SK-N-SH treated with all-trans-retinoic acid at 6 μM for 48 hours (cell line): ENCODE data around the gene MAP10.

ENCODE experiments used
- ATAC-seq: fragments of 200-7000 bp; cut with Tn5 transposase; 3 replicates; pipeline ENCODE4 v1.9.1; 2020; ENCODE audit warnings: mild to moderate bottlenecking, moderate library complexity
- ARNTL ChIP-seq: fragments of 450-650 bp; formaldehyde crosslinking; IDR thresholded peaks from 2 replicates; pipeline ENCODE4 v1.5.0; 2020; ENCODE audit warnings: low read depth, mild to moderate bottlenecking, moderate library complexity, borderline replicate concordance
- BACH2 ChIP-seq: fragments of 250-450 bp; sonication (Bioruptor Pico); IDR thresholded peaks from 2 replicates; pipeline ENCODE4 v1.9.0; 2021; ENCODE audit warnings: mild to moderate bottlenecking, borderline replicate concordance
- CREB5 ChIP-seq: fragments of 250-450 bp; sonication (Bioruptor Pico); IDR thresholded peaks from 2 replicates; pipeline ENCODE4 v1.5.1; 2020; ENCODE audit warnings: low read depth, mild to moderate bottlenecking, moderate library complexity
- CSDC2 ChIP-seq: fragments of 250-450 bp; sonication (Bioruptor Pico); IDR thresholded peaks from 2 replicates; pipeline ENCODE4 v1.5.0; 2020; ENCODE audit warnings: mild to moderate bottlenecking, moderate library complexity
- CSRNP3 ChIP-seq: fragments of 250-450 bp; sonication (Bioruptor Pico); IDR thresholded peaks from 2 replicates; pipeline ENCODE4 v1.5.1; 2021; ENCODE audit warnings: mild to moderate bottlenecking, moderate library complexity
- ESRRG ChIP-seq: fragments of 250-450 bp; sonication (Bioruptor Pico); IDR thresholded peaks from 2 replicates; pipeline ENCODE4 v1.6.1; 2021; ENCODE audit warnings: mild to moderate bottlenecking
- GLIS3 ChIP-seq: fragments of 250-450 bp; sonication (Bioruptor Pico); IDR thresholded peaks from 2 replicates; pipeline ENCODE4 v1.5.0; 2020; ENCODE audit warnings: mild to moderate bottlenecking, moderate library complexity
- ISL1 ChIP-seq: fragments of 250-450 bp; sonication (Bioruptor Pico); IDR thresholded peaks from 2 replicates; pipeline ENCODE4 v2.1.2; 2022; ENCODE audit warnings: mild to moderate bottlenecking, moderate library complexity
- PATZ1 ChIP-seq: fragments of 250-450 bp; sonication (Bioruptor Pico); IDR thresholded peaks from 2 replicates; pipeline ENCODE4 v1.8.0; 2020; ENCODE audit warnings: mild to moderate bottlenecking, moderate library complexity, borderline replicate concordance
- POU6F1 ChIP-seq: fragments of 250-450 bp; sonication (Bioruptor Pico); IDR thresholded peaks from 2 replicates; pipeline ENCODE4 v1.8.0; 2021; ENCODE audit warnings: low read depth, mild to moderate bottlenecking, moderate library complexity, borderline replicate concordance
- PPARA ChIP-seq: fragments of 250-450 bp; sonication (Bioruptor Pico); IDR thresholded peaks from 2 replicates; pipeline ENCODE4 v1.5.0; 2020; ENCODE audit warnings: mild to moderate bottlenecking, borderline replicate concordance
- RARB ChIP-seq: fragments of 250-450 bp; sonication (Bioruptor Pico); IDR thresholded peaks from 2 replicates; pipeline ENCODE4 v1.8.0; 2021; ENCODE audit warnings: mild to moderate bottlenecking, moderate library complexity
- SNAI2 ChIP-seq: fragments of 250-450 bp; sonication (Bioruptor Pico); IDR thresholded peaks from 2 replicates; pipeline ENCODE4 v1.5.0; 2020; ENCODE audit warnings: mild to moderate bottlenecking, moderate library complexity
- TCF4 ChIP-seq: fragments of 250-450 bp; sonication (Bioruptor Pico); IDR thresholded peaks from 2 replicates; pipeline ENCODE4 v1.8.0; 2021; ENCODE audit warnings: mild to moderate bottlenecking, moderate library complexity, borderline replicate concordance
- TOX ChIP-seq: fragments of 250-450 bp; sonication (Bioruptor Pico); IDR thresholded peaks from 2 replicates; pipeline ENCODE4 v1.8.0; 2021; ENCODE audit warnings: mild to moderate bottlenecking, moderate library complexity, borderline replicate concordance
- TSHZ2 ChIP-seq: fragments of 250-450 bp; sonication (Bioruptor Pico); IDR thresholded peaks from 2 replicates; pipeline ENCODE4 v1.5.0; 2020; ENCODE audit warnings: mild to moderate bottlenecking, moderate library complexity
- ZC3H10 ChIP-seq: fragments of 250-450 bp; sonication (Bioruptor Pico); IDR thresholded peaks from 2 replicates; pipeline ENCODE4 v1.5.1; 2021; ENCODE audit warnings: mild to moderate bottlenecking, moderate library complexity
- ZFP3 ChIP-seq: fragments of 250-450 bp; sonication (Bioruptor Pico); IDR thresholded peaks from 2 replicates; pipeline ENCODE4 v1.5.0; 2020; ENCODE audit warnings: mild to moderate bottlenecking, moderate library complexity
- ZFP30 ChIP-seq: fragments of 450-650 bp; formaldehyde crosslinking; IDR thresholded peaks from 2 replicates; pipeline ENCODE4 v1.5.0; 2022; ENCODE audit warnings: mild to moderate bottlenecking, moderate library complexity
- ZNF565 ChIP-seq: fragments of 450-650 bp; formaldehyde crosslinking; conservative IDR thresholded peaks from 2 replicates; pipeline ENCODE4 v1.5.0; 2020; ENCODE audit warnings: low read depth, mild to moderate bottlenecking, moderate library complexity
- ZNF70 ChIP-seq: fragments of 450-650 bp; formaldehyde crosslinking; IDR thresholded peaks from 2 replicates; pipeline ENCODE4 v1.5.0; 2020; ENCODE audit warnings: mild to moderate bottlenecking, moderate library complexity
- ZNF8 ChIP-seq: fragments of 450-650 bp; formaldehyde crosslinking; IDR thresholded peaks from 2 replicates; pipeline ENCODE4 v1.5.0; 2020; ENCODE audit warnings: mild to moderate bottlenecking, moderate library complexity

Gene MAP10

GRCh38 chr1:232806186-232806510, 932 bp downstream of the MAP10 start:
- no peak for TF ChIP-seq BACH2 (CRISPR knock-in tag)
- TF ChIP-seq ZFP3 (CRISPR knock-in tag): no peak
- no peak for TF ChIP-seq CSRNP3 (CRISPR knock-in tag)
- no peak for TF ChIP-seq POU6F1 (CRISPR knock-in tag)
- TF ChIP-seq PATZ1: no peak
- no peak for TF ChIP-seq TCF4
- no peak for TF ChIP-seq TOX (CRISPR knock-in tag)
- no peak for TF ChIP-seq ZNF565 (CRISPR knock-in tag)
- TF ChIP-seq ESRRG (CRISPR knock-in tag): no peak
- TF ChIP-seq SNAI2 (CRISPR knock-in tag): no peak
- no peak for ATAC-seq

- TF ChIP-seq PATZ1 (no peak), CREB5 (no peak), ZNF70 (CRISPR knock-in tag) (no peak), BACH2 (CRISPR knock-in tag) (no peak), ARNTL (CRISPR knock-in tag) (no peak), ISL1 (CRISPR knock-in tag) (no peak), ZFP30 (CRISPR knock-in tag) (no peak), CSDC2 (CRISPR knock-in tag) (no peak), SNAI2 (CRISPR knock-in tag) (no peak), ESRRG (CRISPR knock-in tag) (no peak), ZFP3 (CRISPR knock-in tag) (no peak), RARB (CRISPR knock-in tag) (no peak), TSHZ2 (no peak), PPARA (no peak), TOX (CRISPR knock-in tag) (no peak), ZC3H10 (CRISPR knock-in tag) (no peak), POU6F1 (CRISPR knock-in tag) (no peak), GLIS3 (CRISPR knock-in tag) (no peak), ZNF8 (CRISPR knock-in tag) (no peak)
- TF ChIP-seq, all 23 proteins: peak for 0
- no peak for ATAC-seq
Measured at GRCh38 chr1:232810856-232811255, 5.6 kb downstream of the MAP10 start.
